NCI-H1105 (cell line): ENCODE measurements around the gene PPM1L.

Experiments
- DNase-seq: peaks from one replicate; lab custom pipeline; 2025; lab: John Stamatoyannopoulos, UW

Gene PPM1L

DNA sequence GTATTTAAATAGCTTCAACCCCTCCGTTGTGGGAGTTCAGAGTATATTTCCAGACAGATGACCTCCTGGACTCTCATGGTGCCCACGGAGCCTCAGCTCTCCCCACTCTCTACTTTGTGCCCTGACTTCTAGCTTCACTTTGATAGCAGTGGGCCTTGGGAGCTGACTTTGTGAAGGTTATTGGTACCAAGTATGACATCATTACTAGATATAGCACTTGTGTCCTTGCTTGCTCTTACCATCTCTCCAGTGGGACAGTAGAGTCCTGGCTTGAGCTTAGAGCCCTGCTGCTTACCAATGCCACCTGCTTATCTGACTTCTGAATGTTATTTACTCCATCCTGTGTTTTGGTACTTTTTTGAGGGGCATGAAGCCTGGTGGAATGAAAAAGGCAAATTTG lies 53.4 kb downstream of the PPM1L start:
- no peak for DNase-seq

DNA sequence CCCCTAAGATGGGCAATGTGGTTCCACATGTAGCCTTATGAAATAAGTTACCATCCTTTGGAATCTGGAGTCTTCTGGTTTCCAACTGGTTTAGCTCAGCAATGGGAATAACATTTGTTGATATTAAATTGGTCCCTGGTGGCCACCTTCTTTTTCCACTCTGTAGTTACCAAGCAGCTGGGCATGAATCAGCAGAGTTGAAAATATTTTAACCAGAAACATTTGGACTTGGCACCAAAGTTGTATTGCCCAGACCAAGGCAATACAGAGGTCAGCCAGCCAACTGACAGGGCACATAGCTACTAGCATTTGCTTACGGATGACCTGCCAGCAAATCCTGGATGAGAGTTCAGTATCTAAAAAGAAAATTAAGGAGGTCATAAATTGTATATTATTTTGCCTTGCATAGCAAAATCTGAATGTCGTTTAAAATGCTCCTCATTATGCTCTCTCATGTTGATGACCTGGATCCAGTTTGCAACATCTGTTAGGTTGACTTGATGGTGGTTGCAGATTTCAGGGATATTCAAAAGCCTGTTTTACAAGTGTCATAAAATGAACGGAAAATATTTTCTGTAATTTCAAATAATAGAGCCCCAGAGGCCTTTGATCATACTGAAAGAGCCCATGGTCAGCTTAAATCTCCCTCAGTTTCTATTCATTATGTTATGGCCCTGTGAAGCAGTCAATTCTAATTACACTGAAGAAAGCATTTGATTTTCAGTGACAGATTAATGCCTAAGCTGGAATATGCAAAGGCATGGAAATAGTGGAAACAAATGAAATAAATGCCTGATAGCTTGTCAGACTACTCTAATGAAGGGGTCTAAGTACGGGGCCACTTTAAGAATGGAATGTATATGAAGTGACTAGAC lies 54.6 kb downstream of the PPM1L start:
- DNase-seq: no peak

DNA sequence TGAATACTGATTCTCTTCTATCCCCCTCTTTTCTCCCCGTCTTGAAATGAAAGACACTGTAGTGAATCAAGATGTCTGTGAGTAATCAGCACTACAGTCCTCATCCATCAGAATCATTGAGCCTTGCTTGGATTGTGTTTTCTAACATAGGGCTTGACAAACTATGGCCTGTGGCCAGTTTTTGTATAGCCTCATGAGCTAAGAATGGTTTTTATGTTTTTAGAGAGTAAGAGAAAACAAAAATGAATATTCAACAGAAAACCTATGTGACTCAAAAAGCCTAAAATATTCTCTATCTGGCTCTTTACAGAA lies 55.2 kb downstream of the PPM1L start:
- no peak for DNase-seq

DNA sequence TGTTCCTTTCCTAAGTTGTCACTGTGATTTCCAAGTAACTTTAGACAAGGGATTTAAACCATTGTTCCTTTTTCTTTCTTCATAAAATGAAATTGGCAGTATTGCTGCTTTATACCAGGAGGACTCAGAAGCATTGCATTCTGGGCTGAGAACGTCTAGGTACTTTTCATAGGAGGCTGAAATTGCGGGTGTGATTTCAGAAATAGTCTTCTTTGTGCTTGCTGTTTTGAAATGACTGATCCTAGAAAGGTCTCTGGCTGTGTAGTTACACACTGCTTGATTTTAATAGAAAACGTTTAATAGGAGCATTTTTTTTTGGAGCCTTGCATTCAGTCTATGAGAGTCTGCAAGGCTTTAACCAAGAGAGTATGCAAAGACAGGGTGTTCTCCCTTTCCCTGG lies 56.3 kb downstream of the PPM1L start:
- DNase-seq: no peak

DNA sequence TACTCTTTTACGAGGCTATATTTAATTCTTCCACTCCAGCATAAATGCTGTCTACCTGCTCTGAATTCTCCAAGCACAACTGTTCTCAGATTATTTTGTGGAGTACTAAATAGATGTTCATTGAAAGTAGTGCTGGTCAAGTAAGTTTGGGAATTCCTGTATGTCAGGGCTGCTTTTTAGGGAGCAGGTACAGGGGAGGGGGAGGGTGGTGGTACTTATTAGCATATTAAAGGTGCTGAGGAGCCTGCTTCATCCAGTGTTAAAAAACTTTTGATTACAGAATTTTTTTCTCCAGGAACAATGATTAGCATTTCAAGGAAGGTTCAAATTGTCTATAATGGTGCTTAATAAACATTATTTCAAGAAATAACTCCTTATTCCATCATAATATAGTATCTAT lies 59.2 kb downstream of the PPM1L start:
- DNase-seq: no peak

DNA sequence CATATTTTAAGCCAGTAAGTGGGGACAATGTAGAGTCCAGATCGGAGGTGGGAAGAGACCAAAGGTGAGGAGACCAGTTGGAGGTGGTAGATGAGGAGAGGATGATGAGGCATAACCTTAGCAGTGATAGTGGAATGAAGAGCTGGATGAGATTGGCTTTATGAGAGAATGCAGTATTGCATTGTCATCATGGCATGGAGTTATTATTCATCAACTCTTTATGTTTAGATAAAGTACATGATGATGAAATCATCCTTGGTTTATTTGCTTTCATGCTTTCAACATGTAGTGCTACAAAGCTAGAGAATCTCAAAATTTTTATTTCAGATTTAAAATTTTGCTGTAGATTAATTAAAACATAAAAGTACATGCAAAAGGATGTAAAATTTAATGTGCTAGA lies 64.0 kb downstream of the PPM1L start:
- DNase-seq: no peak

DNA sequence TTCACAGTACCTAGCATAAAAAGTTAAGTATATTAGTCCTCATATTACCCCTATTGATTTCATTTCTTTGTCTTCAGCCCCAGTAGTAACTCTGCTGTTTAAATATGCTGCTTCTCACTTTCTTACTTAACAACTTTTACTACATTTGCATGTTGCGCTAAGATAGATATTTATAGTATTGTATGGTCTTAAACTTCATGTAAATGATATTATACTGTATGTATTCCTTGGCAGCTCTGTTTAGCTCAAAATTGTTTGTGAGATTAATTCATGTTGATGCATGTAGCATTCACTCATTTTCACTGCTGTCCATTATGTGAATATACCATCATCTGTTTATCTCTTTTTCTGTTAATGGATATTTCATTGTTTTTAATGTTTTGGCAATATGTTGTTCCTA lies 64.4 kb downstream of the PPM1L start:
- no peak for DNase-seq

DNA sequence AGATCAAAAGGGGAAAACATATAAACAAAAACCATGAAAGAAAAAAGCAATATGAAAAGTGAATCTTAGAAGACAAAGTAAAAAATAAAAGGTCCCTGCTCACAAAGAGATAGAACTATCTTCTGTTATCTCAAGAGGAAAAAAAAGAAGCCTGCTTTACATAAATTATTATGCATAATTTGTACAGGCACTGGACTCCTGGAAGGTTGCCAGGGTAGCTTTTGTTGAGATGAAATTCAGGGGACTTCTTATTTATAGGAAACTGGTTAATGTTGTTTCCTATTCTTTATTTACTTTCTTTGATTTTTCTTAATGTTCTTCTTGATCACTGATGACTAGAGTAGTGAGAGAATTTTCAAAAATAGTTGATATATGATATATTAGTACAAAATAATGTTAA lies 66.9 kb downstream of the PPM1L start:
- peak; percentile 52 for DNase-seq

DNA sequence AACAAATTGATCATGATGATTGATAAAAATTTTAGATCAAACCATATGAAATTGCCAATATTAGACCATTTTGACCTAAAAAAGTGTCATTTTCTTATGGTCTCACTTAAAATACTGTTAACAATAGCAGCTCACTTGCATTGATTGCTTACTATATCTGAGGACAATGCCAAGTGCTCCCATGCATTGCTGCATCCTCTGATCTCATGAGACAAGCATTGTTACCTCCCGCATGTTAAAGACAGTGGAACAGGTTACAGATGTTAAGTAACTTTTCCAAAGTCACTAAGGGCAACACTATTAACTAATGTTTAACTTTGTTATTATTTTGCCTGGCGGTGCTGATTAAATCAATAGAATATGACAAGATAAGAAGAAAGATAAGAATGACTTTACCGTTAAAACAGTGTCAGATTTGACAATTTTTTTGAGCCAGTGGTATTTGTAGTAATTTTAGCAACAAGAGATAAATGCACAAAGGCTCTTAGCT lies 69.3 kb downstream of the PPM1L start:
- no peak for DNase-seq

DNA sequence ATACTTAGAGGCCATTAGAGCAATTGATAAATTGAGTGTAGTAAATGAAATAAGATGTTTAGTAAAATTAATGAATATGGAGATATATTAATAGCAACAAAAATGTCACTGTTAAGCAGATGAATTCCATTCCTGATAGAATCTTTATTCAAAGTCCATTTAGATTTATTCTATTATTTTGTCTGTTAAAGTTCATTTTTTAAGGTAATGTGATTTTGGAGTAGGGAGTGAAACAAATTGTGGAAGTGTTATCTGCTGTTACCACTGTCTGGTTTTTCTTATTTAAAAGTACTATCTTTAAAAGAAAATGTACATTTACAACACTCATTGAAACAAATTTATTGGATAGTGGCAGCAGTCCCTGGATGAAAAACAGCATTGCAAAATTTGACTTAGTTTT lies 70.4 kb downstream of the PPM1L start:
- no peak for DNase-seq

DNA sequence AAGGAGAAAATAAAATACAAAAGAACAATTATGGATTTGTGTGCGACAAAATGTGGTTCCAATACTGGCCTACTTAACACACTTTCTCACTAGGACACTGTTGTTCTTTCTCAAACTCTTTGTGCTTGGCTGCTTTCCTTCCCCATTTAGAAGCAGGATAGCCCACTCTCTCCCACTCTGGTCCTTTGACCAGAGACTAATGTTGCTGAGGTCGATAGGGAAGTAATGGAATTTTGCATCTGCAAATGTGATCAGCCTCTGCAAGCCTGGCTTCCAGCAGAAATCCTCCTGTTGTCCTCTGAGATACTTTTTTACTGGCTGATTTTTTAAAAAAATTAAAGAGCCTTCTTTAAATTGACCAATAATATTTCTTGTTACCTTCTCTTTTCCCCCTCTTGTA lies 71.0 kb downstream of the PPM1L start:
- no peak for DNase-seq

DNA sequence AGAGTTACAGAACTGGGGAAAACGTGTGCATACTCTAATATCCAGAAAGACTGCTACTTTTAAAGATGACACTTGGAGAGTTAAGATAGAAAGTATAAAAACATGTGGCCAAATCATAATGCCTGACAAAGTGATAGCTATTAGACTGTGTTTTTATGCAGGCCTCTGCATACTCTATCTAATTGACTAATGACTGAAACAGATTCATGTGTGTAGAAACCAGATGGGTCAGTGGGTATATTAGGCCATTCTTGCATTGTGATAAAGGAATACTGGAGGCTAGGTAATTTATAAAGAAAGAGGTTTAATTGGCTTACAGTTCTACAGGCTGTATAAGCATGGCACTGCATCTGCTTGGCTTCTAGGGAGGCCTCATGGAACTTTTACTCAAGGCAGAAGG lies 71.5 kb downstream of the PPM1L start:
- DNase-seq: no peak

DNA sequence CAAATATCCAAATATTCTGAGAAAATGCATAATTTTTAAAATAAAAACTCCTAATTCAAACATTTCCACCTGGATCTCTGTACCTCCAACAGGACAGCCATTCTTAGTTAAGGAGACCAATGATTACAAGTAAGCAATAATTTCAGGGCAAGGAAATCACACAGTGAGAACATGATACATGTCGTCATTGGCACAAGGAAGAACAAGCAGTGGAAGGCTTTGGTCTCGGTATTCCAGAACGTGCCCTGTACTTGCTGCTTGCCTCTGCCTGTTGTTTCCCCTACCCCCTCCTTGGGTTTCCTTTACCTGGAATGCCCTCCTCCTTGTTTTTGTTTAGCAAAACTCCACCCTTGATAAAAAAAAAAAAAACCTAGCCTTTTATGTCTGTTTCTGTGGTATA lies 72.8 kb downstream of the PPM1L start:
- no peak for DNase-seq

DNA sequence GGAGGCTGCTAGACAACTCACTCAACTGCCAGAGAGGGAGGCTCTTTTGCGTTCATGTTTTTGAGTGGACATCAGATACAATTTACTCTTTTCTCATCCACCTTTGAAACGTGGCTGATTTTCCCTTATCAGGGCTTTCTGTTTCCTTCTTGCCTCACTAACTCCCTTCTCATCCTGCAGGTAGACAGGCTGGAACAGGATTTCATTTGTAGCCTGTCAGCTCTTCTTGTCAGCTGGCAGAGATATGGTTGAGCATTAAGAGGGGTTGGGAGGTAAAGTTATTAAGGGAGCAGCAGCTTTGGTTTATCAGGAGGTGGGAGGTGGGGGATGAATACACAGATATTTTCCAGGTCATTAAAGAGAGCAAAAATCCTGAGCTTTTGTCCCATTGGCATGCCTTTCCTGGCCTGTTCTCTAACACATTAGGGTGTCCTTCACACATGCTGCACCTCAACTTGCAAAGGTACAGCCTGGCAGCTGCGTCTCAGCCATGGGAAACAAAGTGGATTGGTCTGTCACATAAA lies 73.5 kb downstream of the PPM1L start:
- DNase-seq: no peak

DNA sequence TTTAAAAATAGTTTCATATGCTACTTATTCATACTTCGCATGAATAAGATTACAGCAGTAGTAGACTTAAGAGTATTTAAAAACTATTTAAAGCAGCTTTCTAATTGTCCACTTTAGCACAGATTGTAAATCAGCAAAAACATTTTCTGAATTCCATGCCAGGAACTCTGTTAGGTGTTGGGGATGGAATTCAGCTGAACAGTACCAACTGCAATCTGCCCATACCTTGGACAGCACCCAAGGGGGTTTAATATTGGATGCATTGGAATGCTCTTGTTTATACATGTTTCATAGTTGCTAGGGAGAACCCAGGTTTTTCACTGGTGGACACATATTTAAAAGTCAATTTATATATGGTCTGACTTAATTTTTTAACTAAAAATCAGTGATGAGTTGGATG lies 74.8 kb downstream of the PPM1L start:
- DNase-seq: no peak

DNA sequence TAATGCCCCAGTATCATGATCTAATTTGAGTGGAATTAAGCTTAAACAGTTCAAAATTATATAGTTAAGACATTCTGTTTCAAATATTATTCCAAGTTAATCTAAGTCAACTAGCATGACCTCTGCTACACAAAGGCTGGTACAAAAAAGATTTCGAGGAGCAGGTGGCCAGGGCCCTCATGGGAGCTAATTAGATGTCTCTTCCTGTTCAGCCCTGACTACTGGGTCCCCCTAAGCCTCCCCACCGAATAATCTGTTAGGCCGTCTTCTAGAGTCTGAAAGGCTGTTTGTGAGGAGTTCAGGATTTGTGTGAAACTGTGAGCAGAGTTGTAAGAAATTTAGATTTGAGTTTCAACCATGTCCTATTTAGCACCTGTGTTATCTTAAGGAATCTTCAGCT lies 75.4 kb downstream of the PPM1L start:
- DNase-seq: no peak

DNA sequence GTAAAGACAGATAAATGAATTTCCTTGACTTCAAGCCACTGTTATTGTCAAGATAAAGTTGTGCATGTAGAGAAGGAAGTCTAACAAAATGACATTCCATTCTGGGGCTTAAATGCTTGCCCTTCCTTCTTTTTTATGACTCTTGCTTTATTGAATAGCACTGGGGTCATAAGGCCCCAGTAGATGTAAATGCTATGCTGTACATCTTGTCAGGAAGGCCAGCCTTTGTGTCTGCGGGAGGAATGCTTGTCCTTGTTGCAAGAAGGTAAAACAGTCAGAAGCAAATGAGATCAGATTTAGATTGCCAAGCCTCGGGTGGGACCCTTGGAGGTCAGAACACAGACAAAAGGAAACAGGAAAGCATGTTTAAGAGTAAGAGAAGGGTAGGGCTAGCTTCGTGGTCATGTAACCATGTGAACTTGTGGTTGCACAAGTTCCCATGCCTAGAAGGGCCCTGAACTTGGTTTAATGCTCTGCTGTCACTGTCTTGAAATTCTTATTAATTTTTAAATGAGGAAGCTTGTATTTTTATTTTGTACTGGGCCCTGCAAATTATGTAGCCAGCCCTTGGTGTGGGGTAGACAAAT lies 81.5 kb downstream of the PPM1L start:
- no peak for DNase-seq

DNA sequence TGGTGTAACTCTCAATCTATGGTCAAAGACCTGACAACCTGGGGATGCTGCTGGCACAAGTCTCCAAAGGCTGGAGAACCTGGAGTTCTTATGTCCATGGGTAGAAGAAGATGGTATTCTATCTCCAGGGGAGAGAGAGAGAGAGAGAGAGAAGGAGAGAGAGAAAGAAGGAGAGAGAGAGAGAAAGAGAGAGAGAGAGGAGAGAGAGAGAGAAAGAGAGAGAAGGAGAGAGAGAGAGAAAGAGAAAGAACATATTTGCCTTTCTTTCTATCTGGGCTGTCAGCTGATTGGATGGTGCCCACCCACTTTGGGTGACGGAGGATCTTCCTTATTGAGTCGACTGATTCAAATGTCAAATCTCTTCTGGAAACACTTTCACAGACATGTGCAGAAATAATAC lies 84.6 kb downstream of the PPM1L start:
- no peak for DNase-seq

DNA sequence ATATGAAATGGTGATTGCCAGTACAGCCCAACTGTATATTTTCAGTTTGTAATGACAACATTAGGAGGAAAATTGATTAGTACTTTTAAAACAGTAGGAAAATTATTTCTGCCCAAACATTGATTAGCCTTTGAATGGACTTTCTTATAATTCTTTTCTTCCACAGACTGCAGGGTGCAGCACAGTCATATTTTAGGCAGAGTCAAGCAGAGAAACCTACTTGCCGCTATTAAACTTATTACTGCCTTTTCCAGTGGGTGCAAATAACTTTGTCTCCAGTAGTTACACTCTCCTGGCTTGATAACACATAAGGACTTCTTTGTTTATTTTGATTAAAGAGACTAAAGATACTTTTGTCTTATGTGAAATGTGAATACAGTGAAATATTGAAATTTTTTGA lies 85.4 kb downstream of the PPM1L start:
- DNase-seq: no peak

DNA sequence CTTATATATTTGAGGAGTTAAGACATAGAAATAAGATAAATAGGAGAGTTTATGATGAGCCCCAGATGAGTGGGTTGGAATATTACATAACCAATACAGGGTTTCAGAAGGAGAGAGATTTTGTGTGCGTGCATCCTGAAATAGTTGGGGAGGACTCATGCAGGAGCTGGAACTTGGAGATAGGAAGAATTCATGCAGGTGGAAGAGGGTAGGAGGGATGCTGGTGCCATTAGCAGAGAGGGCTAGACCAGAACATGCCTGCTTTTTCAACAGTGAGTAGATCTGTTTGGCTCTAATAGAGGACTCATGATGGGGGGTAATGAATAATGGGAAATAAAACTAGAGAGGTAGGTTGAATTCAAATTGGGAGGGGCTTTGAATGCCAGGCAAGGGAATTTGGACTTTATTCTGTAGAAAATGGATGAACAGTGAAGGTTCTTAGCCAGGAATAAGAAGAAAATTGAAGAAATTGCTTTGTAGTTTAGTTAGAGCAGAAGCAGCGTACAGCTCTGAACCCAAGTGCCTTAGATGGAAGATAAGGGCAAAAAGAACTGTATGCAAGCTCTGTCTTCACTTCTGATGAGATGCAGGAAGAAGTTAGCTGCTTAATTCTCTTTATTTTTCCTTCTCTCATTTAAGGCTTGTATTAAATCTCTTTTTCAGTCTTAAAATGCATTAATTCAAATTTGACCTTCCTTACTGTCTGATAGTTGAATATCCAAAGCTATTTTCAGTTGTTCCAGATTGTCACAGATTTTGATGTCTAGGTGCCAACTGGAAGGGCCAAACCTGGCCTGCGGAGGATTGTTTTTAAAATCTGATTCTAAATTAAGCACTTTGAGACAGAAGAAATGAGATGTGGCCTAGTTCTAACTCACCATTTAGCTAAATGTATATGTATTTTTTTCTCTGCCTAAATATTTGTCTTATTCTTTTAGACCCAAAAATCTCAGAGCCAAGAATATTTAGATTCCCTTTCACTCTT lies 86.3 kb downstream of the PPM1L start:
- DNase-seq: no peak

DNA sequence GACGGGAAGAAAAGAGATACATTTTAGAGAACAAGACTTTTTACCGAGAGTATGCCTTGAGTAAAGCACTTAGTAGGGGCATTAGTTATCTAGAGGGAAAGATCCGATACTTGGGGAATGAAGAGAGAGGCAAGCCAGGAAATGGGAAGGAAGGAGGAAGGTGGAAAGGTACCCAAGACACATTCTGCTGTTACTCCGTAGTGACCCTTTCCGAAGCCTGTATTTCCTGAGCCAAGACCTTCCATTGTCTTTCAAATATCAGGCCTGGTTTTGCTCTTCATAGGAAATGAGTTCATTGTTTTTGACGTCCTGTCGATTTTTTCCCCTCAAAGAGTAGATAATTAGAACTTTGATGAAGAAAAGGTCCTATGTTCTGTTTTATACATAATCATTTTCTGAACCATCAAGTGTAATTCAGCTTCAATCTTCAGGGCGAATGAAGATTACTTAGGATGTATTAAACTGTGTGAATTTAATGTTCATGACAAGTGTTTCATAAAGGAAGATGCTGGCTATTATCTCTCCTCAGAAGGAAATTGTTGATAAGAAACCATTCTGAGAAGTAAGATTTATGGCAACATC lies 95.7 kb downstream of the PPM1L start:
- no peak for DNase-seq

DNA sequence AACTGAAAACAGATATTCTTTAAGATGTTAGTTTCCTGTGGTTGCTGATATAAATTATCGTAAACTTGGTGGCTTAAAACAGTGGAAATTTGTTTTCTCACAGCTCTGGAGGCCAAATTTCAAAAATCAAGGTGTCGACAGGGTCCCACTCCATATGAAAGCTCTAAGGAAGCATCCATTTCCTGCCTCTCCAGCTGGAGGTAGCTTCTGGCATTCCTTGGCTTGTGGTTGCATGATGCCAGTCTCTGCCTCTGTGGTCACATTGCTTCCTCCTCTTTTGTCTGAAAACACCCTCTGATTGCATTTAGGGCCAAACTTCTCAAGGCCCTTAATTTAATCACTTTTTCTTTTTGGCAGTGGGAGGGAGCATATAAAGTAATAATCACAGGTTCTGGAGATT lies 96.8 kb downstream of the PPM1L start:
- no peak for DNase-seq
